Activated CD4-positive, alpha-beta memory T cell treated with anti-CD3 and anti-CD28 coated beads for 36 hours (primary cell): Measurements from ENCODE around the gene BAIAP2L1. TPM values are rescaled to one million over a fixed set of nuclear protein-coding genes. Genes with fewer than 3 reads are reported as not detected.

Source experiments
- CTCF ChIA-PET: fragments of 350-600 bp; sonication (Branson Sonifier 250); formaldehyde crosslinking; loops from one replicate; lab custom pipeline; 2021; ENCODE audit warnings: antibody characterized with exemption, inconsistent platforms; lab: Charles Lee
- POLR2A ChIA-PET: fragments of 350-600 bp; sonication (Branson Sonifier 250); formaldehyde crosslinking; loops from one replicate; lab custom pipeline; 2021; ENCODE audit warnings: antibody characterized with exemption; lab: Charles Lee
- DNase-seq: peaks from one replicate; pipeline ENCODE4 v3.0.0-alpha.2; 2020
- H3K27ac Mint-ChIP-seq: one replicate; pipeline ENCODE4 v1.8.0; 2021; ENCODE audit warnings: mixed read lengths
- H3K27me3 Mint-ChIP-seq: one replicate; pipeline ENCODE4 v1.8.0; 2021; ENCODE audit warnings: mixed read lengths
- H3K36me3 Mint-ChIP-seq: one replicate; pipeline ENCODE4 v1.8.0; 2021; ENCODE audit warnings: mixed read lengths
- H3K4me1 Mint-ChIP-seq: one replicate; pipeline ENCODE4 v1.8.0; 2021; ENCODE audit warnings: low read depth, mixed read lengths
- H3K4me3 Mint-ChIP-seq: one replicate; pipeline ENCODE4 v1.8.0; 2021; ENCODE audit warnings: mild to moderate bottlenecking, mixed read lengths
- H3K9me3 Mint-ChIP-seq: one replicate; pipeline ENCODE4 v1.8.0; 2021; ENCODE audit warnings: mixed read lengths
- intact Hi-C: fragments of 100-400 bp; cut with micrococcal nuclease; formaldehyde crosslinking; loops from one replicate; pipeline ENCODE4 v1.15.1; 2023
- total RNA-seq, 2 experiments: library from RNA; stranded (reverse); gene quantifications; one replicate each; pipeline ENCODE4 v1.2.3, GENCODE V29; 2021

The BAIAP2L1 gene
- total RNA-seq, 2 experiments from 2014 or later: 3.2 to 4.5 TPM

GRCh38 chr7:98369726-98370125 is 31.2 kb downstream of the BAIAP2L1 start:
- no peaks in the 10 kb centered on the region for H3K27me3 Mint-ChIP-seq
- DNase-seq: no peak
- no peaks in the 10 kb centered on the region for H3K36me3 Mint-ChIP-seq
- ChIA-PET CTCF (interaction anchor here (0.6 kb wide), 1 partner anchor 467 kb away, joined by 7 read pairs; no protein-coding TSS in a partner anchor), POLR2A (no interaction called here)
- H3K27ac Mint-ChIP-seq: no peak overlapping the region
- intact Hi-C loops: no loop called here
- H3K4me1 Mint-ChIP-seq: no peaks in the 10 kb centered on the region
- no peak overlapping the region for H3K4me3 Mint-ChIP-seq
- no peaks in the 10 kb centered on the region for H3K9me3 Mint-ChIP-seq

- CTCF ChIA-PET: no interaction called here
- Mint-ChIP-seq H3K36me3 (no peaks in the 10 kb centered on the region), H3K4me1 (no peaks in the 10 kb centered on the region), H3K4me3 (no peak overlapping the region), H3K27ac (no peak overlapping the region), H3K9me3 (no peaks in the 10 kb centered on the region), H3K27me3 (no peaks in the 10 kb centered on the region)
- POLR2A ChIA-PET: no interaction called here
- no peak for DNase-seq
- intact Hi-C loops: no loop called here
These were observed 32.2 kb downstream of the BAIAP2L1 start for GRCh38 chr7:98368716-98369115.

GRCh38 chr7:98366562-98366938 is 34.3 kb downstream of the BAIAP2L1 start:
- ChIA-PET POLR2A (no interaction called here), CTCF (no interaction called here)
- no peaks in the 10 kb centered on the region for H3K9me3 Mint-ChIP-seq
- no peaks in the 10 kb centered on the region for H3K36me3 Mint-ChIP-seq
- H3K27me3 Mint-ChIP-seq: no peaks in the 10 kb centered on the region
- no peak for DNase-seq
- no peak overlapping the region for H3K27ac Mint-ChIP-seq
- intact Hi-C loops: no loop called here
- H3K4me1 Mint-ChIP-seq: no peaks in the 10 kb centered on the region
- no peak overlapping the region for H3K4me3 Mint-ChIP-seq

DNA sequence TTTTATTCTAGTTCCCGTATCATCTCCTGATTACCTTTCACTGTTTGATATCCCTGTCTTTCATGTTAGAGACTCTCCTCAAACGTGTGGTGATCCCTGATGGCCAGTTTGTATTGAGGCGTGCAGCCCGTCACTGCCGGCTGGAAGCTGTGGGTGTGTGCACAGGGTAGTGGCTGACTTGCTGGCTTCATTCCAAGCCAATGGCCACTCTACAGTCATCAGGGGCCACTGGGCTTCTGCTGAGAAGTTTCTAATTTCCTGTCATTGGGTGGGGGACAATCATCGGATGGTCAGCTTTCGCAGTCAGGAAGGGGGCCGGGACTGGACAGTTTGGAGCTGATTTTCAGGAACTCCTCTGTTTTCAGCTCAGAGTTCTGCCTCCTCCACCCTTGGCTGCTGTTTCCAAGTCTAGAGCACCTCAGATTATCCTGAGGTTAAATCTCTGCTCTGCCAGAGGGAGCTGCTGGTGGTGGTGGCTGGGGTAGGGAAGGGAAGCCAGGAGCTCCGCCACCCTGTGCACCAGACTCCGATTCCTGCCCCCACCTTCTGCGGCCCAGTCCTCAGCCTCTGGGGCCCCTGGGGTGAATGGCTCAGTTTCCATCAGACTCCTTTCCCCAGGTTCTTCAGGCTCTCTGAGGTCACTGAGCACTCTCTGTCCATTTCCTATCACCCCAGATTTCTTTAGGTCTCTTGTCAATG is 34.9 kb downstream of the BAIAP2L1 start:
- no peak for DNase-seq
- H3K4me3 Mint-ChIP-seq: no peak overlapping the region
- no peaks in the 10 kb centered on the region for H3K9me3 Mint-ChIP-seq
- intact Hi-C loops: no loop called here
- H3K4me1 Mint-ChIP-seq: no peaks in the 10 kb centered on the region
- ChIA-PET POLR2A (no interaction called here), CTCF (no interaction called here)
- H3K27me3 Mint-ChIP-seq: no peaks in the 10 kb centered on the region
- no peak overlapping the region for H3K27ac Mint-ChIP-seq
- no peaks in the 10 kb centered on the region for H3K36me3 Mint-ChIP-seq

DNA sequence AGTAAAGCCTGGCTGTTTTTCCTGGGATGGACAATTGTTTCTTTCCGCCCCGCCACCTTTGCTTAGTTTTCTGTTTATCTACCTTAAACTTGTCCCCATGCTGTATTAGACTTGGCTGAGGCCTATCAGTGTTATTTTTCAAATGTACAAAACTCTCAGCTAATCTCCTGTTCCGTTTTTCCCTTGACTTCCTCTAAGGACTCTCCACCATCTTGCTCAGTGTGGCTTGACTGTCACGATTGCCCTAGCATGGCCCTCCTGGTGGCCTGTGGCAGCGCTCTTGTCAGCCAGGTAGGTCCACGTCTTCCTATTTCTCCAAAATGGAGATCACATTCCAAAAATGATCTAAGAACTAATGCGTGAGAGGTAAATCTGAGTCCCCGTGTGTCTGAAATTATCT is 36.7 kb downstream of the BAIAP2L1 start:
- POLR2A ChIA-PET: no interaction called here
- Mint-ChIP-seq H3K4me3 (no peak overlapping the region), H3K27me3 (no peaks in the 10 kb centered on the region), H3K9me3 (no peaks in the 10 kb centered on the region), H3K27ac (no peak overlapping the region), H3K4me1 (no peaks in the 10 kb centered on the region), H3K36me3 (no peaks in the 10 kb centered on the region)
- intact Hi-C loops: no loop called here
- CTCF ChIA-PET: no interaction called here
- no peak for DNase-seq

DNA sequence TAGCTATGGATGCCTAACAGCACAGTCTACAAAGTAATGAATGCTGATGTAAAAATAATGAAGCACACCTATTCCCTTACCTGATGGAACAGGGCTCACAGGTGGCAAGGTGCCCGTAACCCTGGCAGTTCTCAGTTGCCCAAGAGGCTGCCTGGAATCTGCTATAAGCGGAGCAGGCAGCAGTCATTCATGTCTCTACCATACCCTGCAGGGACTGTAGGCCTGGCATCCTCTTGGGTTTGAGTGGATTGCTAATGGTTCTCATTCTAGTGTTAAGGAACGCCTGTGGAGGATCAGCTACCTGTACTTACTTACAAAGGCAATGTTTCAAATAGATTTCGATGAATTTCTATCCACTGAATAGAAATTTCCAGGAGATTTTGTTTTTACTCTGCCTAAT is 38.4 kb downstream of the BAIAP2L1 start:
- no peak overlapping the region for H3K4me3 Mint-ChIP-seq
- CTCF ChIA-PET: interaction anchor here (0.6 kb wide), 1 partner anchor 1054 kb away, joined by 4 read pairs; no protein-coding TSS in a partner anchor
- no peaks in the 10 kb centered on the region for H3K9me3 Mint-ChIP-seq
- H3K27ac Mint-ChIP-seq: no peak overlapping the region
- H3K27me3 Mint-ChIP-seq: no peaks in the 10 kb centered on the region
- DNase-seq: no peak
- H3K4me1 Mint-ChIP-seq: no peaks in the 10 kb centered on the region
- POLR2A ChIA-PET: no interaction called here
- H3K36me3 Mint-ChIP-seq: no peaks in the 10 kb centered on the region
- intact Hi-C loops: no loop called here

GRCh38 chr7:98360221-98361130 is 40.4 kb downstream of the BAIAP2L1 start:
- H3K27ac Mint-ChIP-seq: no peak overlapping the region
- no peaks in the 10 kb centered on the region for H3K27me3 Mint-ChIP-seq
- no peaks in the 10 kb centered on the region for H3K9me3 Mint-ChIP-seq
- H3K36me3 Mint-ChIP-seq: no peaks in the 10 kb centered on the region
- H3K4me3 Mint-ChIP-seq: no peak overlapping the region
- POLR2A ChIA-PET: no interaction called here
- intact Hi-C loops: no loop called here
- CTCF ChIA-PET: interaction anchor here (1.8 kb wide), 1 partner anchor 61 kb away, joined by 4 read pairs; no protein-coding TSS in a partner anchor
- no peaks in the 10 kb centered on the region for H3K4me1 Mint-ChIP-seq
- no peak for DNase-seq

DNA sequence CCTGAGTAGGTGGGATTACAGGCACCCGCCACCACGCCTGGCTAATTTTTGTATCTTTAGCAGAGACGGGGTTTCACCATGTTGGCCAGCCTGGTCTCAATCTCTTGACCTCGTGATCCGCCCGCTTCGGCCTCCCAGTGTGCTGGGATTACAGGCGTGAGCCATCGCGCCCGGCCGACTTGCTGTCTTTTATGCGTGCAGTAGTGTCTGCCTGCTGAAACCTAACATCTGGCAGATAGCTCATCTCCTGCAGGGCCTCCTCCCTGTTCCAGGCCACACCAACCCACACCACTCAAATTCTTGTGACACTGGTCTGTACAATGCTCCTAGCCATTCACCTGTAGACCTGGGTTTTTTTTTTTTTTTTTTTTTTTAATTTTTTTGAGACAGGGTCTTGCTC is 41.5 kb downstream of the BAIAP2L1 start:
- Mint-ChIP-seq H3K27me3 (no peaks in the 10 kb centered on the region), H3K27ac (no peak overlapping the region), H3K4me3 (no peak overlapping the region), H3K36me3 (no peaks in the 10 kb centered on the region), H3K4me1 (no peaks in the 10 kb centered on the region), H3K9me3 (no peaks in the 10 kb centered on the region)
- CTCF ChIA-PET: no interaction called here
- intact Hi-C loops: no loop called here
- POLR2A ChIA-PET: no interaction called here
- DNase-seq: no peak

DNA sequence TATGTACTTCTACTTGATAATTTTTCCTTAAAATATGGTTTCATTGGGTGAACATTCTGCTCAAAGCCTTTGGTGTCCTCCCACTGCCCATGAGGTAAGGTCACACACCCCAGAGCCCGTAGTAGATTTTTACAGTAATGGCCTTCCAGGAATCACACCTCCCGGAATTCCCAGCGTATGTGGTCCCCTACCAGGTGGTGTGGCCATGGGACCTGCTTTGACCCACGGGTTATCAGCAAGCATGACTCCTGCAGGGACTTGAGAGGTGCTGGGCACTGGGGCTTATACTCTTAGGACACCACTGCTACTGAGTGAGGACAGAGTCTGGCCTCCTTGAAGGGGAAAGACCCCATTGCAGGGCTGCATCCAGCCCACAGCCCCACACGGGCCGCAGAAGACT is 42.2 kb downstream of the BAIAP2L1 start:
- Mint-ChIP-seq H3K4me3 (no peak overlapping the region), H3K9me3 (no peaks in the 10 kb centered on the region), H3K27me3 (no peaks in the 10 kb centered on the region), H3K27ac (no peak overlapping the region), H3K4me1 (no peaks in the 10 kb centered on the region), H3K36me3 (no peaks in the 10 kb centered on the region)
- no peak for DNase-seq
- POLR2A ChIA-PET: no interaction called here
- intact Hi-C loops: no loop called here
- CTCF ChIA-PET: no interaction called here

- Mint-ChIP-seq H3K27me3 (no peaks in the 10 kb centered on the region), H3K4me3 (no peak overlapping the region), H3K27ac (no peak overlapping the region), H3K9me3 (no peaks in the 10 kb centered on the region), H3K36me3 (no peaks in the 10 kb centered on the region), H3K4me1 (no peaks in the 10 kb centered on the region)
- POLR2A ChIA-PET: no interaction called here
- CTCF ChIA-PET: no interaction called here
- intact Hi-C loops: no loop called here
- DNase-seq: no peak
These were observed 43.1 kb downstream of the BAIAP2L1 start for GRCh38 chr7:98357751-98358161.

- intact Hi-C loops: no loop called here
- Mint-ChIP-seq H3K27ac (no peak overlapping the region), H3K9me3 (no peaks in the 10 kb centered on the region), H3K4me3 (no peak overlapping the region), H3K36me3 (no peaks in the 10 kb centered on the region), H3K27me3 (no peaks in the 10 kb centered on the region), H3K4me1 (no peaks in the 10 kb centered on the region)
- no peak for DNase-seq
- ChIA-PET POLR2A (no interaction called here), CTCF (no interaction called here)
These were observed 45.7 kb downstream of the BAIAP2L1 start for GRCh38 chr7:98355250-98355538.

DNA sequence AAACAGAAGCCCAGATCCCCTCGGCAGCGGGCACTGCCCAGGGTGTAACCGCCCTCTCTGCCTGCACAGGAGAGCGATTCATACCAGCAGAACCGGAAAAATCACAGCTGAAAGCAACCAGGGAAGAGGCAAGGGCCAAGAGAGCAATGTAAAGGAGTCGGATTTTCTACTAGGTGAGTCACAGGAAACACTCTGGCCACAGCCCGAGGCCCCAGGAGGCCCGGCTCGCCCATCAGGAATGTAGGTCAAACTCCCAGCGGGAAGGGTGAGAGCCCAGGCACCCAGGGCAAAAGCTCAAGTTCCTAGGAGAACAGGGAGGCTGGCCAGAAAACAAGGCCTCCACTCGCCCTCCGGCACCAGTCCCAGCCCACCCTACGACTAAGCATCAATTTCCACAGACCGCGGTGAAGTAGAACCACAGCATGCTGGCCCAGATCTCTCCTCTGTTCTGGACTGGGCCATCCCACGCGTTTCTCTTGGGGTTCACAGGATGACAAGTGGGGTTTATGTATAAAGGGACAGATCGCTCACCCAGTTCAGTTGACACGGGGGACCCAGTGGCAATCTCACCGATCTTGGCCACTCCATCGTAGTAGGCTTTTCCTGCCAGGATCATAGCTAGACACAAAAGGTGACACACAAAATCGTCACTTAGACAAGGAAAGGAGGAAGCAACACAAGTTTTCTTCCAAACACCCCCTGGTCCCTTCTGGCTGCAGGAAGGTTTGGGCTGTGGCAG is 46.2 kb downstream of the BAIAP2L1 start:
- DNase-seq: no peak
- H3K4me3 Mint-ChIP-seq: no peak overlapping the region
- no peaks in the 10 kb centered on the region for H3K27me3 Mint-ChIP-seq
- H3K27ac Mint-ChIP-seq: no peak overlapping the region
- no peaks in the 10 kb centered on the region for H3K4me1 Mint-ChIP-seq
- intact Hi-C loops: no loop called here
- no peaks in the 10 kb centered on the region for H3K9me3 Mint-ChIP-seq
- ChIA-PET POLR2A (no interaction called here), CTCF (no interaction called here)
- H3K36me3 Mint-ChIP-seq: no peaks in the 10 kb centered on the region
